Body of pancreas (tissue), 4 donors: ENCODE data around the gene PAX2.

ENCODE experiments used
- CTCF ChIP-seq, 7 experiments: fragments of 450-650 bp in 4 of 7; fragments of 200-600 bp in 3 of 7; sonication (generic) in 3 of 7; IDR thresholded peaks; one replicate each; pipeline ENCODE4 v1.5.1; 2016 to 2019; ENCODE audit warnings: antibody characterized with exemption in 7 of 7
- POLR2A ChIP-seq, 3 donors: fragments of 450-650 bp; IDR thresholded peaks; one replicate each; pipeline ENCODE4 v1.6.1; 2016; ENCODE audit warnings: antibody characterized with exemption in 3 of 3, mild to moderate bottlenecking in 2 of 3

GRCh38 chr10:100746784-100747455 is 1.5 kb downstream of the PAX2 start:
- no peak for TF ChIP-seq CTCF (IDR thresholded peaks at IDR 0.05)
- TF ChIP-seq POLR2A (IDR thresholded peaks at IDR 0.05), result no peak
